K562 (cell line): ENCODE data around the gene SNCG. TPM values are rescaled to one million over a fixed set of nuclear protein-coding genes. Genes with fewer than 3 reads are reported as not detected.
A peak's percentile ranks its signal among the peaks of the same experiment; 100 is the strongest.

Experiments used
- CEBPB ChIP-seq: fragments of 450-650 bp; IDR thresholded peaks from 2 replicates; pipeline ENCODE4 v1.6.1; 2016; ENCODE audit warnings: missing genetic modification characterization, missing compliant biosample characterization
- HNRNPLL ChIP-seq: fragments of 200-400 bp; formaldehyde crosslinking; IDR thresholded peaks from 2 replicates; pipeline ENCODE4 v1.6.1; 2017; ENCODE audit warnings: low read length, low read depth, mild to moderate bottlenecking; ENCODE audit not compliant: poor library complexity, severe bottlenecking
- NCOA1 ChIP-seq: fragments of 450-650 bp; IDR thresholded peaks from 2 replicates; pipeline ENCODE4 v1.6.1; 2016; ENCODE audit warnings: low read depth
- NR1H2 ChIP-seq: sonication (generic); formaldehyde crosslinking; IDR thresholded peaks from 2 replicates; pipeline ENCODE4 v1.4.0; 2020; ENCODE audit warnings: mild to moderate bottlenecking, missing genetic modification reagents
- PML ChIP-seq: IDR thresholded peaks from 2 replicates; pipeline ENCODE4 v1.6.1; 2012; ENCODE audit warnings: low read length, inconsistent platforms
- SRSF1 ChIP-seq: fragments of 200-400 bp; formaldehyde crosslinking; IDR thresholded peaks from 2 replicates; pipeline ENCODE4 v1.6.1; 2017; ENCODE audit warnings: mild to moderate bottlenecking, low read depth, low read length, moderate library complexity
- ZBED1 ChIP-seq: IDR thresholded peaks from 2 replicates; pipeline ENCODE4 v1.6.1; 2014
- ZBTB1 ChIP-seq: sonication (generic); formaldehyde crosslinking; IDR thresholded peaks from 2 replicates; pipeline ENCODE4 v1.8.1; 2023; ENCODE audit warnings: missing genetic modification reagents, low read depth, mild to moderate bottlenecking, borderline replicate concordance
- ZBTB17 ChIP-seq: fragments of 450-650 bp; formaldehyde crosslinking; IDR thresholded peaks from 2 replicates; pipeline ENCODE4 v1.4.0; 2020; ENCODE audit warnings: mild to moderate bottlenecking
- ZNF12 ChIP-seq: sonication (generic); formaldehyde crosslinking; IDR thresholded peaks from 2 replicates; pipeline ENCODE4 v1.4.0; 2020; ENCODE audit warnings: mild to moderate bottlenecking, missing genetic modification reagents
- ZNF584 ChIP-seq: fragments of 200-800 bp; sonication (Bioruptor generic); IDR thresholded peaks from 2 replicates; pipeline ENCODE4 v1.6.1; 2016; ENCODE audit warnings: low read depth, mild to moderate bottlenecking, missing genetic modification characterization, missing compliant biosample characterization
- polyA plus RNA-seq, 8 experiments: library from polyadenylated mRNA; depleted of rRNA in 4 of 8; stranded (reverse) in 5 of 8; unstranded in 3 of 8; fragments of >200 nt; fragmentation: Nextera tagmentation in 2 of 8; fragmentation: Illumina TruSeq in 1 of 8; extraction: Ambion mirVana in 2 of 8; extraction: Trizol in 1 of 8; gene quantifications; 2 replicates each; pipeline versions ENCODE4 v1.2.1 to v1.2.3, GENCODE V29; 2011 to 2014; ENCODE audit warnings: inconsistent platforms in 1 of 8, missing spikeins in 1 of 8
- total RNA-seq, 7 experiments: library from RNA; depleted of rRNA in 6 of 7; stranded (reverse); fragments of >200 nt in 6 of 7; fragmentation: Illumina TruSeq in 2 of 7; extraction: Trizol in 2 of 7; gene quantifications; 2 replicates each; pipeline versions ENCODE4 v1.2.1 to v1.2.3, GENCODE V29; 2011 to 2021; ENCODE audit warnings: low replicate concordance in 1 of 7
- TF ChIP-seq, protein P1 (sequence below): fragments of 450-650 bp; IDR thresholded peaks from 2 replicates; pipeline ENCODE4 v1.6.1; 2018; ENCODE audit warnings: mild to moderate bottlenecking, low read depth; ENCODE audit not compliant: partially characterized antibody
- TF ChIP-seq, protein P2 (sequence below): fragments of 450-650 bp; IDR thresholded peaks from 2 replicates; pipeline ENCODE4 v1.6.1; 2016; ENCODE audit warnings: borderline replicate concordance
- TF ChIP-seq, protein P3 (sequence below): sonication (generic); formaldehyde crosslinking; IDR thresholded peaks from 2 replicates; pipeline ENCODE4 v1.8.0; 2022; ENCODE audit warnings: missing genetic modification reagents, mild to moderate bottlenecking, moderate library complexity, borderline replicate concordance
- TF ChIP-seq, protein P4 (sequence below): fragments of 450-650 bp; formaldehyde crosslinking; IDR thresholded peaks from 2 replicates; pipeline ENCODE4 v1.4.0; 2020; ENCODE audit warnings: mild to moderate bottlenecking, mixed read lengths
- TF ChIP-seq, protein P5 (sequence below): fragments of 250-450 bp; sonication (Bioruptor Pico); IDR thresholded peaks from 2 replicates; pipeline ENCODE4 v1.5.0; 2022; ENCODE audit warnings: mild to moderate bottlenecking
- TF ChIP-seq, protein P6 (sequence below): sonication (generic); formaldehyde crosslinking; IDR thresholded peaks from 2 replicates; pipeline ENCODE4 v1.8.0; 2023; ENCODE audit warnings: mild to moderate bottlenecking, missing genetic modification reagents

The SNCG gene
- total and polyA plus RNA-seq, 9 of the 15 experiments (the other 6 are each of a cell fraction or from before 2014, with no cell fraction given) = 9.8 to 146 (median 93.6) TPM

DNA sequence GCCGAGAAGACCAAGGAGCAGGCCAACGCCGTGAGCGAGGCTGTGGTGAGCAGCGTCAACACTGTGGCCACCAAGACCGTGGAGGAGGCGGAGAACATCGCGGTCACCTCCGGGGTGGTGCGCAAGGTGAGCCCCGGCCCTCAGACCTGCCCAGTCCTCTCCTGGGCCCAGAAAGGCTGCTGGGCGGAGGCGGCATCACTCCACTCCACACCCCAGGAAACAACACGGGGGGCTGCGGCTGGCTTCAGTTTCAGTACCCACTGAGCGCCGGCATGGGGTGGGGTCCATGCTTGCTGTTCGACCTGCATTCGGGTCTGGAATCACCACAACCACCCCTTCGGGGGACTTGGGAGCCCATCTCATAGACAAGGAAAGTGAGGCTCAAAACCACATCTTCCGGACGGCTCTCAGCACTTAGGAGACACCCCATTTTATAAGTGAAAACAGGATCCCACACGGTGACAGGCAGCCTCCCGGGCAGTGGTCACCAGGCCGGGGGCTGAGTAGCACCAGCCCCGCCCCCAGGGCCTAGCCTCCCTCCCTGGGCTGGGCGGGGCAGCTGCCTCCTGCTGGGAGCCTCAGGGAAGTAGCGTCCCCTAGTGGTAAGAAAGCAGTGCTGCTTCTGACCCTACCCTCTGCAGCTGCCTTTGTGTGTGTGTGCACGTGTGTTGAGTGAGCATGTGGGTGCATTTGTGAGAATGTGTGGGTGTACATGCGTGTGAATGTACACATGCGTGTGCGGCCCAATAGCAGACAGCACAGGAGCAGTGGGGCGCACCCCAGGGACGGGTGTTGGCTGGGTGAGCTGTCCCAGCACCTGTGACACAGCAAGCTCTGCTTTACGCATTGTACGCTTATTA lies 1.8 kb downstream of the SNCG start (continued):
- TF ChIP-seq, protein P1, sequence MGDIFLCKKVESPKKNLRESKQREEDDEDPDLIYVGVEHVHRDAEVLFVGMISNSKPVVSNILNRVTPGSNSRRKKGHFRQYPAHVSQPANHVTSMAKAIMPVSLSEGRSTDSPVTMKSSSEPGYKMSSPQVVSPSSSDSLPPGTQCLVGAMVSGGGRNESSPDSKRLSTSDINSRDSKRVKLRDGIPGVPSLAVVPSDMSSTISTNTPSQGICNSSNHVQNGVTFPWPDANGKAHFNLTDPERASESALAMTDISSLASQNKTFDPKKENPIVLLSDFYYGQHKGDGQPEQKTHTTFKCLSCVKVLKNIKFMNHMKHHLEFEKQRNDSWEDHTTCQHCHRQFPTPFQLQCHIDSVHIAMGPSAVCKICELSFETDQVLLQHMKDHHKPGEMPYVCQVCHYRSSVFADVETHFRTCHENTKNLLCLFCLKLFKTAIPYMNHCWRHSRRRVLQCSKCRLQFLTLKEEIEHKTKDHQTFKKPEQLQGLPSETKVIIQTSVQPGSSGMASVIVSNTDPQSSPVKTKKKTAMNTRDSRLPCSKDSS = no peak
- TF ChIP-seq NCOA1 (no peak), PML (no peak), ZNF12 (CRISPR knock-in tag) (no peak), ZBTB1 (CRISPR knock-in tag) (no peak), SRSF1 (no peak), CEBPB (tag) (no peak), ZNF584 (no peak), ZBED1 (no peak), ZBTB17 (CRISPR knock-in tag) (no peak), NR1H2 (CRISPR knock-in tag) (no peak), HNRNPLL (no peak)
- TF ChIP-seq, protein P2, sequence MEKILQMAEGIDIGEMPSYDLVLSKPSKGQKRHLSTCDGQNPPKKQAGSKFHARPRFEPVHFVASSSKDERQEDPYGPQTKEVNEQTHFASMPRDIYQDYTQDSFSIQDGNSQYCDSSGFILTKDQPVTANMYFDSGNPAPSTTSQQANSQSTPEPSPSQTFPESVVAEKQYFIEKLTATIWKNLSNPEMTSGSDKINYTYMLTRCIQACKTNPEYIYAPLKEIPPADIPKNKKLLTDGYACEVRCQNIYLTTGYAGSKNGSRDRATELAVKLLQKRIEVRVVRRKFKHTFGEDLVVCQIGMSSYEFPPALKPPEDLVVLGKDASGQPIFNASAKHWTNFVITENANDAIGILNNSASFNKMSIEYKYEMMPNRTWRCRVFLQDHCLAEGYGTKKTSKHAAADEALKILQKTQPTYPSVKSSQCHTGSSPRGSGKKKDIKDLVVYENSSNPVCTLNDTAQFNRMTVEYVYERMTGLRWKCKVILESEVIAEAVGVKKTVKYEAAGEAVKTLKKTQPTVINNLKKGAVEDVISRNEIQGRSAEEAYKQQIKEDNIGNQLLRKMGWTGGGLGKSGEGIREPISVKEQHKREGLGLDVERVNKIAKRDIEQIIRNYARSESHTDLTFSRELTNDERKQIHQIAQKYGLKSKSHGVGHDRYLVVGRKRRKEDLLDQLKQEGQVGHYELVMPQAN = no peak
- TF ChIP-seq, protein P3, sequence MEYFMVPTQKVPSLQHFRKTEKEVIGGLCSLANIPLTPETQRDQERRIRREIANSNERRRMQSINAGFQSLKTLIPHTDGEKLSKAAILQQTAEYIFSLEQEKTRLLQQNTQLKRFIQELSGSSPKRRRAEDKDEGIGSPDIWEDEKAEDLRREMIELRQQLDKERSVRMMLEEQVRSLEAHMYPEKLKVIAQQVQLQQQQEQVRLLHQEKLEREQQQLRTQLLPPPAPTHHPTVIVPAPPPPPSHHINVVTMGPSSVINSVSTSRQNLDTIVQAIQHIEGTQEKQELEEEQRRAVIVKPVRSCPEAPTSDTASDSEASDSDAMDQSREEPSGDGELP (CRISPR knock-in tag) = peak; percentile 77
- TF ChIP-seq, protein P4, sequence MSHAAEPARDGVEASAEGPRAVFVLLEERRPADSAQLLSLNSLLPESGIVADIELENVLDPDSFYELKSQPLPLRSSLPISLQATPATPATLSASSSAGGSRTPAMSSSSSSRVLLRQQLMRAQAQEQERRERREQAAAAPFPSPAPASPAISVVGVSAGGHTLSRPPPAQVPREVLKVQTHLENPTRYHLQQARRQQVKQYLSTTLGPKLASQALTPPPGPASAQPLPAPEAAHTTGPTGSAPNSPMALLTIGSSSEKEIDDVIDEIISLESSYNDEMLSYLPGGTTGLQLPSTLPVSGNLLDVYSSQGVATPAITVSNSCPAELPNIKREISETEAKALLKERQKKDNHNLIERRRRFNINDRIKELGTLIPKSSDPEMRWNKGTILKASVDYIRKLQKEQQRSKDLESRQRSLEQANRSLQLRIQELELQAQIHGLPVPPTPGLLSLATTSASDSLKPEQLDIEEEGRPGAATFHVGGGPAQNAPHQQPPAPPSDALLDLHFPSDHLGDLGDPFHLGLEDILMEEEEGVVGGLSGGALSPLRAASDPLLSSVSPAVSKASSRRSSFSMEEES (CRISPR knock-in tag) = no peak
- TF ChIP-seq, protein P5, sequence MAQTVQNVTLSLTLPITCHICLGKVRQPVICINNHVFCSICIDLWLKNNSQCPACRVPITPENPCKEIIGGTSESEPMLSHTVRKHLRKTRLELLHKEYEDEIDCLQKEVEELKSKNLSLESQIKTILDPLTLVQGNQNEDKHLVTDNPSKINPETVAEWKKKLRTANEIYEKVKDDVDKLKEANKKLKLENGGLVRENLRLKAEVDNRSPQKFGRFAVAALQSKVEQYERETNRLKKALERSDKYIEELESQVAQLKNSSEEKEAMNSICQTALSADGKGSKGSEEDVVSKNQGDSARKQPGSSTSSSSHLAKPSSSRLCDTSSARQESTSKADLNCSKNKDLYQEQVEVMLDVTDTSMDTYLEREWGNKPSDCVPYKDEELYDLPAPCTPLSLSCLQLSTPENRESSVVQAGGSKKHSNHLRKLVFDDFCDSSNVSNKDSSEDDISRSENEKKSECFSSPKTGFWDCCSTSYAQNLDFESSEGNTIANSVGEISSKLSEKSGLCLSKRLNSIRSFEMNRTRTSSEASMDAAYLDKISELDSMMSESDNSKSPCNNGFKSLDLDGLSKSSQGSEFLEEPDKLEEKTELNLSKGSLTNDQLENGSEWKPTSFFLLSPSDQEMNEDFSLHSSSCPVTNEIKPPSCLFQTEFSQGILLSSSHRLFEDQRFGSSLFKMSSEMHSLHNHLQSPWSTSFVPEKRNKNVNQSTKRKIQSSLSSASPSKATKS = no peak
- TF ChIP-seq, protein P6, sequence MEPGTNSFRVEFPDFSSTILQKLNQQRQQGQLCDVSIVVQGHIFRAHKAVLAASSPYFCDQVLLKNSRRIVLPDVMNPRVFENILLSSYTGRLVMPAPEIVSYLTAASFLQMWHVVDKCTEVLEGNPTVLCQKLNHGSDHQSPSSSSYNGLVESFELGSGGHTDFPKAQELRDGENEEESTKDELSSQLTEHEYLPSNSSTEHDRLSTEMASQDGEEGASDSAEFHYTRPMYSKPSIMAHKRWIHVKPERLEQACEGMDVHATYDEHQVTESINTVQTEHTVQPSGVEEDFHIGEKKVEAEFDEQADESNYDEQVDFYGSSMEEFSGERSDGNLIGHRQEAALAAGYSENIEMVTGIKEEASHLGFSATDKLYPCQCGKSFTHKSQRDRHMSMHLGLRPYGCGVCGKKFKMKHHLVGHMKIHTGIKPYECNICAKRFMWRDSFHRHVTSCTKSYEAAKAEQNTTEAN = no peak; the same call in 1 of the 2 replicates
